Effector memory CD8-positive, alpha-beta T cell (primary cell): ENCODE data around the gene THNSL1.
A peak's percentile ranks its signal among the peaks of the same experiment; 100 is the strongest.

Source experiments
- ATAC-seq: fragments of 150-1000 bp; cut with Tn5 transposase; replicated peaks from 2 replicates; pipeline ENCODE4 v1.10.0; 2021; ENCODE audit warnings: mild to moderate bottlenecking, moderate library complexity
- DNase-seq, 3 experiments: peaks; one replicate each; pipeline ENCODE4 v3.0.0; 2021
- H3K27ac Mint-ChIP-seq, 2 donors: one replicate each; pipeline ENCODE4 v1.8.0; 2022; ENCODE audit warnings: mild to moderate bottlenecking in 2 of 2, mixed read lengths in 2 of 2, moderate library complexity in 2 of 2
- H3K27me3 Mint-ChIP-seq, 2 donors: one replicate each; pipeline ENCODE4 v1.8.0; 2022; ENCODE audit warnings: mixed read lengths in 2 of 2
- H3K36me3 Mint-ChIP-seq: one replicate; pipeline ENCODE4 v1.8.0; 2022; ENCODE audit warnings: mild to moderate bottlenecking, moderate library complexity, mixed read lengths; ENCODE audit not compliant: insufficient read depth
- H3K4me1 Mint-ChIP-seq, 2 donors: one replicate each; pipeline ENCODE4 v1.8.0; 2022; ENCODE audit warnings: low read depth in 2 of 2, mixed read lengths in 2 of 2
- H3K4me3 Mint-ChIP-seq, 2 donors: one replicate each; pipeline ENCODE4 v1.8.0; 2022; ENCODE audit warnings: mild to moderate bottlenecking in 2 of 2, mixed read lengths in 2 of 2, moderate library complexity in 2 of 2
- H3K9me3 Mint-ChIP-seq, 2 donors: one replicate each; pipeline ENCODE4 v1.8.0; 2022; ENCODE audit warnings: mixed read lengths in 2 of 2

The THNSL1 gene

GRCh38 chr10:25018703-25019102 lies 2.3 kb downstream of the THNSL1 start:
- no peak for ATAC-seq
- H3K4me3 Mint-ChIP-seq, result no peak overlapping the region
- no peak for DNase-seq
- H3K27me3 Mint-ChIP-seq, result no peaks in the 10 kb centered on the region
- H3K9me3 Mint-ChIP-seq, result no peaks in the 10 kb centered on the region
- peak overlapping the region in 1 of 2 donors; percentile 97 for H3K27ac Mint-ChIP-seq
- H3K4me1 Mint-ChIP-seq, result peaks cover 11 to 15% of the 10 kb centered on the region in 2 donors
- H3K36me3 Mint-ChIP-seq, result peaks cover 18% of the 10 kb centered on the region

GRCh38 chr10:25023278-25023677 lies 6.9 kb downstream of the THNSL1 start:
- H3K4me3 Mint-ChIP-seq, result no peak overlapping the region
- ATAC-seq, result no peak
- DNase-seq, result no peak
- peaks cover 5% of the 10 kb centered on the region for H3K36me3 Mint-ChIP-seq
- H3K27ac Mint-ChIP-seq, result no peak overlapping the region
- H3K9me3 Mint-ChIP-seq, result no peaks in the 10 kb centered on the region
- no peaks in the 10 kb centered on the region for H3K4me1 Mint-ChIP-seq
- no peaks in the 10 kb centered on the region for H3K27me3 Mint-ChIP-seq

- Mint-ChIP-seq H3K4me3 (no peak overlapping the region), H3K4me1 (no peaks in the 10 kb centered on the region), H3K36me3 (peaks cover under 1% of the 10 kb centered on the region), H3K27ac (no peak overlapping the region), H3K27me3 (no peaks in the 10 kb centered on the region), H3K9me3 (no peaks in the 10 kb centered on the region)
- DNase-seq (no peak), ATAC-seq (no peak)
Observed at GRCh38 chr10:25024528-25024927, 8.1 kb downstream of the THNSL1 start.

- no peaks in the 10 kb centered on the region for H3K4me1 Mint-ChIP-seq
- ATAC-seq (no peak), DNase-seq (no peak)
- H3K4me3 Mint-ChIP-seq, result no peak overlapping the region
- no peaks in the 10 kb centered on the region for H3K27me3 Mint-ChIP-seq
- H3K9me3 Mint-ChIP-seq, result no peaks in the 10 kb centered on the region
- H3K36me3 Mint-ChIP-seq, result no peaks in the 10 kb centered on the region
- H3K27ac Mint-ChIP-seq, result no peak overlapping the region
Observed at GRCh38 chr10:25026463-25026862, 10.1 kb downstream of the THNSL1 start.

GRCh38 chr10:25028711-25029110 lies 12.3 kb downstream of the THNSL1 start:
- no peak for ATAC-seq
- no peaks in the 10 kb centered on the region for H3K9me3 Mint-ChIP-seq
- DNase-seq, result no peak
- no peak overlapping the region for H3K4me3 Mint-ChIP-seq
- no peaks in the 10 kb centered on the region for H3K4me1 Mint-ChIP-seq
- no peaks in the 10 kb centered on the region for H3K36me3 Mint-ChIP-seq
- no peaks in the 10 kb centered on the region for H3K27me3 Mint-ChIP-seq
- no peak overlapping the region for H3K27ac Mint-ChIP-seq

GRCh38 chr10:25029519-25029918 lies 13.1 kb downstream of the THNSL1 start:
- ATAC-seq (no peak), DNase-seq (no peak)
- Mint-ChIP-seq H3K27ac (no peak overlapping the region), H3K4me3 (no peak overlapping the region), H3K4me1 (no peaks in the 10 kb centered on the region), H3K36me3 (no peaks in the 10 kb centered on the region), H3K27me3 (no peaks in the 10 kb centered on the region), H3K9me3 (no peaks in the 10 kb centered on the region)

- H3K27ac Mint-ChIP-seq, result no peak overlapping the region
- DNase-seq (no peak), ATAC-seq (no peak)
- H3K4me3 Mint-ChIP-seq, result no peak overlapping the region
- H3K36me3 Mint-ChIP-seq, result peaks cover 3% of the 10 kb centered on the region
- H3K4me1 Mint-ChIP-seq, result peaks cover 0 to 3% of the 10 kb centered on the region in 2 donors
- H3K9me3 Mint-ChIP-seq, result no peaks in the 10 kb centered on the region
- peaks cover 20 to 24% of the 10 kb centered on the region in 2 donors for H3K27me3 Mint-ChIP-seq
Observed at GRCh38 chr10:25036381-25036780, 20.0 kb downstream of the THNSL1 start.

- peaks cover 0 to 3% of the 10 kb centered on the region in 2 donors for H3K4me1 Mint-ChIP-seq
- ATAC-seq, result no peak
- no peak for DNase-seq
- peaks cover 24 to 28% of the 10 kb centered on the region in 2 donors for H3K27me3 Mint-ChIP-seq
- H3K4me3 Mint-ChIP-seq, result no peak overlapping the region
- H3K27ac Mint-ChIP-seq, result no peak overlapping the region
- no peaks in the 10 kb centered on the region for H3K9me3 Mint-ChIP-seq
- peaks cover 3% of the 10 kb centered on the region for H3K36me3 Mint-ChIP-seq
Observed at GRCh38 chr10:25038325-25038724, 21.9 kb downstream of the THNSL1 start.

- no peaks in the 10 kb centered on the region for H3K9me3 Mint-ChIP-seq
- DNase-seq, result no peak
- peaks cover 3% of the 10 kb centered on the region for H3K36me3 Mint-ChIP-seq
- H3K4me1 Mint-ChIP-seq, result peaks cover 0 to 3% of the 10 kb centered on the region in 2 donors
- ATAC-seq, result no peak
- peaks cover 30 to 32% of the 10 kb centered on the region in 2 donors for H3K27me3 Mint-ChIP-seq
- H3K27ac Mint-ChIP-seq, result no peak overlapping the region
- no peak overlapping the region for H3K4me3 Mint-ChIP-seq
Observed at GRCh38 chr10:25039531-25039930, 23.1 kb downstream of the THNSL1 start.

GRCh38 chr10:25046641-25047040 lies 30.2 kb downstream of the THNSL1 start:
- H3K36me3 Mint-ChIP-seq, result no peaks in the 10 kb centered on the region

GRCh38 chr10:25047088-25047487 lies 30.7 kb downstream of the THNSL1 start:
- Mint-ChIP-seq H3K4me1 (no peaks in the 10 kb centered on the region), H3K27me3 (peaks cover 45 to 47% of the 10 kb centered on the region in 2 donors), H3K36me3 (no peaks in the 10 kb centered on the region), H3K4me3 (no peak overlapping the region), H3K9me3 (no peaks in the 10 kb centered on the region), H3K27ac (no peak overlapping the region)
- no peak for ATAC-seq
- DNase-seq, result no peak

More at GRCh38 chr10:25046641-25047040, 30.2 kb downstream of the THNSL1 start:
- no peak for ATAC-seq
- no peaks in the 10 kb centered on the region for H3K9me3 Mint-ChIP-seq
- no peaks in the 10 kb centered on the region for H3K4me1 Mint-ChIP-seq
- peaks cover 46 to 48% of the 10 kb centered on the region in 2 donors for H3K27me3 Mint-ChIP-seq
- no peak overlapping the region for H3K27ac Mint-ChIP-seq
- no peak for DNase-seq
- H3K4me3 Mint-ChIP-seq, result no peak overlapping the region

- Mint-ChIP-seq H3K27me3 (peaks cover 45 to 47% of the 10 kb centered on the region in 2 donors), H3K4me1 (no peaks in the 10 kb centered on the region)
Observed at GRCh38 chr10:25047591-25048301, 31.3 kb downstream of the THNSL1 start.

GRCh38 chr10:25048450-25048849 lies 32.0 kb downstream of the THNSL1 start:
- H3K4me1 Mint-ChIP-seq, result no peaks in the 10 kb centered on the region
- H3K4me3 Mint-ChIP-seq, result no peak overlapping the region
- H3K27ac Mint-ChIP-seq, result no peak overlapping the region
- H3K27me3 Mint-ChIP-seq, result peaks cover 45% of the 10 kb centered on the region in 2 donors
- H3K36me3 Mint-ChIP-seq, result no peaks in the 10 kb centered on the region
- ATAC-seq (no peak), DNase-seq (no peak)
- no peaks in the 10 kb centered on the region for H3K9me3 Mint-ChIP-seq

More at GRCh38 chr10:25047591-25048301, 31.3 kb downstream of the THNSL1 start:
- no peaks in the 10 kb centered on the region for H3K36me3 Mint-ChIP-seq
- no peak for ATAC-seq
- H3K9me3 Mint-ChIP-seq, result no peaks in the 10 kb centered on the region
- DNase-seq, result no peak
- no peak overlapping the region for H3K27ac Mint-ChIP-seq
- H3K4me3 Mint-ChIP-seq, result no peak overlapping the region

- no peak overlapping the region for H3K4me3 Mint-ChIP-seq
- no peaks in the 10 kb centered on the region for H3K36me3 Mint-ChIP-seq
- H3K27me3 Mint-ChIP-seq, result peaks cover 36 to 42% of the 10 kb centered on the region in 2 donors
- H3K27ac Mint-ChIP-seq, result no peak overlapping the region
- H3K9me3 Mint-ChIP-seq, result no peaks in the 10 kb centered on the region
- no peaks in the 10 kb centered on the region for H3K4me1 Mint-ChIP-seq
- no peak for ATAC-seq
- DNase-seq, result no peak
Observed at GRCh38 chr10:25049966-25050365, 33.6 kb downstream of the THNSL1 start.
